HFFc6 (cell line): Measurements from ENCODE around the gene ANGPTL4. TPM values are rescaled to one million over a fixed set of nuclear protein-coding genes. Genes with fewer than 3 reads are reported as not detected.
"Not testable (repeated sequence)": the region's sequence is repeated elsewhere in the genome, so short reads cannot be mapped to it uniquely, and the experiment has no call there.

Source experiments
- DNase-seq: peaks from one replicate; pipeline ENCODE4 v3.0.0-alpha.2; 2018
- H3K27ac Mint-ChIP-seq: 2 replicates; pipeline ENCODE4 v1.8.0; 2020; ENCODE audit warnings: mild to moderate bottlenecking, mixed read lengths
- H3K27me3 Mint-ChIP-seq: 2 replicates; pipeline ENCODE4 v1.8.0; 2021; ENCODE audit warnings: mild to moderate bottlenecking, moderate library complexity, mixed read lengths; ENCODE audit not compliant: insufficient read depth
- H3K36me3 Mint-ChIP-seq: 2 replicates; pipeline ENCODE4 v1.8.0; 2021; ENCODE audit warnings: low read depth, mixed read lengths
- H3K4me1 Mint-ChIP-seq: 2 replicates; pipeline ENCODE4 v1.8.0; 2020; ENCODE audit warnings: low read depth, mixed read lengths
- H3K4me3 Mint-ChIP-seq: 2 replicates; pipeline ENCODE4 v1.8.0; 2020; ENCODE audit warnings: mild to moderate bottlenecking, moderate library complexity, mixed read lengths
- H3K9me3 Mint-ChIP-seq: 2 replicates; pipeline ENCODE4 v1.8.0; 2020; ENCODE audit warnings: mild to moderate bottlenecking, mixed read lengths
- long read RNA-seq: library from polyadenylated mRNA; unstranded; transcript quantifications from one replicate; pipeline ENCODE4 v2.0.0, GENCODE V29; 2019
- total RNA-seq, 6 experiments: library from RNA; stranded (reverse); fragmentation: NEBNext Ultra II Directional; extraction: Animal tissue kit (Norgen Biotek cat#: 25700); gene quantifications; 2 replicates in 1 of 6; 3 replicates in 5 of 6; pipeline ENCODE4 v1.2.3, GENCODE V29; 2021
- TF ChIP-seq, protein P1 (sequence below): fragments of 200-600 bp; sonication (generic); IDR thresholded peaks from 2 replicates; pipeline ENCODE4 v1.5.0; 2021; ENCODE audit warnings: antibody characterized with exemption, mild to moderate bottlenecking

ANGPTL4 gene
- total RNA-seq = 1 to 10 TPM; 1.5 to 9.8 (median 2.0) TPM
- long read RNA-seq, transcript ANGPTL4-201 (7 exons, 1,879 nt) = major isoform, 5 of 11 reads
- long read RNA-seq, partial matches to known transcripts = 3 of 11 reads
- long read RNA-seq, other reads (novel, unspliced or antisense) = 2 of 11 reads

GRCh38 chr19:8363803-8364771 lies at the start of gene ANGPTL4:
Gene ANGPTL4 (plus strand): TSS chr19:8364155. CDS start chr19:8364322, 167 bp downstream.
- Mint-ChIP-seq H3K36me3 (no peaks in the 10 kb centered on the region), H3K27me3 (peaks cover 2% of the 10 kb centered on the region), H3K4me3 (peak within 1 kb of the TSS; percentile 88), H3K4me1 (peaks cover 46% of the 10 kb centered on the region), H3K27ac (peak within 1 kb of the TSS; percentile 89), H3K9me3 (no peaks in the 10 kb centered on the region)
- DNase-seq = peak; percentile 59
- TF ChIP-seq, protein P1, sequence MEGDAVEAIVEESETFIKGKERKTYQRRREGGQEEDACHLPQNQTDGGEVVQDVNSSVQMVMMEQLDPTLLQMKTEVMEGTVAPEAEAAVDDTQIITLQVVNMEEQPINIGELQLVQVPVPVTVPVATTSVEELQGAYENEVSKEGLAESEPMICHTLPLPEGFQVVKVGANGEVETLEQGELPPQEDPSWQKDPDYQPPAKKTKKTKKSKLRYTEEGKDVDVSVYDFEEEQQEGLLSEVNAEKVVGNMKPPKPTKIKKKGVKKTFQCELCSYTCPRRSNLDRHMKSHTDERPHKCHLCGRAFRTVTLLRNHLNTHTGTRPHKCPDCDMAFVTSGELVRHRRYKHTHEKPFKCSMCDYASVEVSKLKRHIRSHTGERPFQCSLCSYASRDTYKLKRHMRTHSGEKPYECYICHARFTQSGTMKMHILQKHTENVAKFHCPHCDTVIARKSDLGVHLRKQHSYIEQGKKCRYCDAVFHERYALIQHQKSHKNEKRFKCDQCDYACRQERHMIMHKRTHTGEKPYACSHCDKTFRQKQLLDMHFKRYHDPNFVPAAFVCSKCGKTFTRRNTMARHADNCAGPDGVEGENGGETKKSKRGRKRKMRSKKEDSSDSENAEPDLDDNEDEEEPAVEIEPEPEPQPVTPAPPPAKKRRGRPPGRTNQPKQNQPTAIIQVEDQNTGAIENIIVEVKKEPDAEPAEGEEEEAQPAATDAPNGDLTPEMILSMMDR = peak; percentile 59

DNA sequence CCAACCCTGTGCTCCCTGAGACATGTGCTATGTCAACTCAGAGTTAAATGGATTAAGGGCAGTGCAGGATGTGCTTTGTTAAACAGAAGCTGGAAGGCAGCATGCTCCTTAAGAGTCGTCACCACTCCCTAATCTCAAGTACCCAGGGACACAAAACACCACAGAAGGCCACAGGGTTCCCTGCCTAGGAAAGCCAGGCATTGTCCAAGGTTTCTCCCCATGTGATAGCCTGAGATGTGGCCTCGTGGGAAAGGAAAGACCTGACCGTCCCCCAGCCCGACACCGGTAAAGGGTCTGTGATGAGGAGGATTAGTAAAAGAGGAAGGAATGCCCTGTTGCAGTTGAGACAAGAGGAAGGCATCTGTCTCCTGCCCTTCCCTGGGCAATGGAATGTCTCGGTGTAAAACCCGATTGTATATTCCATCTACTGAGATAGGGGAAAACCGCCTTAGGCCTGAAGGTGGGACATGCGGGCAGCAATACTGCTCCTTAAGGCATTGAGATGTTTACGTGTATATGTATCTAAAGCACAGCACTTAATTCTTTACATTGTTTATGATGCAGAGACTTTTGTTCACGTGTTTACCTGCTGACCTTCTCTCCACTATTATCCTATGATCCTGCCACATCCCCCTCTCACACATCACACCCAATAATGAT lies 48.8 kb upstream of the ANGPTL4 start:
- H3K4me1 Mint-ChIP-seq, H3K4me3 Mint-ChIP-seq: not testable (repeated sequence)

GRCh38 chr19:8316351-8317125 lies 47.4 kb upstream of the ANGPTL4 start:
- peaks cover 18% of the 10 kb centered on the region for H3K36me3 Mint-ChIP-seq
- TF ChIP-seq, protein P1 = no peak
- H3K4me1 Mint-ChIP-seq = peaks cover 12% of the 10 kb centered on the region
- H3K27me3 Mint-ChIP-seq = no peaks in the 10 kb centered on the region; the same call in 1 of the 2 replicates
- H3K4me3 Mint-ChIP-seq = no peak overlapping the region
- DNase-seq = no peak
- no peaks in the 10 kb centered on the region for H3K9me3 Mint-ChIP-seq
- no peak overlapping the region for H3K27ac Mint-ChIP-seq

More for the DNA sequence above, 48.8 kb upstream of the ANGPTL4 start:
- H3K27ac Mint-ChIP-seq, H3K9me3 Mint-ChIP-seq, H3K27me3 Mint-ChIP-seq, DNase-seq: not testable (repeated sequence)
- H3K36me3 Mint-ChIP-seq = peaks cover 12% of the 10 kb centered on the region

DNA sequence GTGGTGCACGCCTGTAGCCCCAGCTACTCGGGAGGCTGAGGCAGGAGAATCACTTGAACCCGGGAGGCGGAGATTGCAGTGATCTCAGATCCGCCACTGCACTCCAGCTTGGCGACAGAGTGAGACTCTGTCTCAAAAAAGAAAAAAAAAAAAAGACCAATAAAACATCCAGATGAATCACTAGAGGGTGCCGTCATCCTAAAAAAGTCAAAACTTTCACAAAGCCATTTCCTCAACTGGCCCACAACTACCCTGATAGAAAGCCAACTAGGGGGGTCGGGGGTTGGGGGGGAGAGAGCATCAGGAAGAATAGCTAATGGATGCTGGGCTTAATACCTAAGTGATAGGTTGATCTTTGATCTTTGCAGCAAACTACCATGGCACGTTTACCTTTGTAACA lies 45.1 kb upstream of the ANGPTL4 start:
- DNase-seq, H3K27me3 Mint-ChIP-seq, H3K4me3 Mint-ChIP-seq, H3K27ac Mint-ChIP-seq, H3K9me3 Mint-ChIP-seq: not testable (repeated sequence)
- Mint-ChIP-seq H3K4me1 (peaks cover 20% of the 10 kb centered on the region), H3K36me3 (peaks cover 33% of the 10 kb centered on the region)

- H3K4me3 Mint-ChIP-seq = peak overlapping the region; percentile 100
- H3K4me1 Mint-ChIP-seq = peaks cover 20% of the 10 kb centered on the region
- no peaks in the 10 kb centered on the region; the same call in none of the 2 replicates for H3K27me3 Mint-ChIP-seq
- peak overlapping the region; percentile 100 for H3K27ac Mint-ChIP-seq
- TF ChIP-seq, protein P1 = no peak
- H3K36me3 Mint-ChIP-seq = peaks cover 28% of the 10 kb centered on the region
- H3K9me3 Mint-ChIP-seq = no peaks in the 10 kb centered on the region
- no peak for DNase-seq
Measured at GRCh38 chr19:8319807-8320520, 44.0 kb upstream of the ANGPTL4 start.
